Adrenal gland (tissue), 5 donors: ENCODE data around the gene MYPN.

ENCODE experiments used
- CTCF ChIP-seq, 6 experiments: fragments of 450-650 bp in 4 of 6; fragments of 200-600 bp in 2 of 6; sonication (generic) in 1 of 6; IDR thresholded peaks; 1 replicate in 5 of 6; 2 replicates in 1 of 6; pipeline versions ENCODE4 v1.5.1 to v1.8.0; 2016 to 2021; ENCODE audit warnings: antibody characterized with exemption in 6 of 6, mild to moderate bottlenecking in 2 of 6, moderate library complexity in 1 of 6
- POLR2A ChIP-seq, 2 donors: fragments of 450-650 bp; IDR thresholded peaks; one replicate each; pipeline ENCODE4 v1.6.1; 2017; ENCODE audit warnings: antibody characterized with exemption in 2 of 2, mild to moderate bottlenecking in 2 of 2, moderate library complexity in 1 of 2
- donor health status: DM: no; HTN: no; CAD: no.

- no peak for TF ChIP-seq CTCF (IDR thresholded peaks at IDR 0.05)
- no peak for TF ChIP-seq POLR2A (IDR thresholded peaks at IDR 0.05)
These were observed 66.7 kb downstream of the MYPN start for GRCh38 chr10:68175949-68176348.
